ENCODE data around the gene HEPN1. TPM values are rescaled to one million over a fixed set of nuclear protein-coding genes. Genes with fewer than 3 reads are reported as not detected.
"Not testable (repeated sequence)": the region's sequence is repeated elsewhere in the genome, so short reads cannot be mapped to it uniquely, and the experiment has no call there.

The HEPN1 gene
- polyA plus RNA-seq, 2 of the 4 experiments (the other 2 are of a cell fraction) = not detected

- H3K9me3 ChIP-seq = no peaks in the 10 kb centered on the region
- POLR2A ChIA-PET = interaction anchor here (1.8 kb wide), 1 partner anchor 78 kb away, joined by 35 read pairs; no protein-coding TSS in a partner anchor
Observed at GRCh38 chr11:124954590-124954955, 35.5 kb downstream of the HEPN1 start.

GRCh38 chr11:124955035-124955434 is 36.0 kb downstream of the HEPN1 start:
- ATAC-seq (no peak), DNase-seq (ENCODE audit: low read depth in 1 of 2, low spot score in 1 of 2) (no peak), FAIRE-seq (no peak)
- ChIA-PET CTCF (interaction anchor here (1.1 to 2.8 kb wide), 3 partner anchors 78 to 478 kb away, joined by 3 to 14 read pairs (median 3); no protein-coding TSS in a partner anchor), POLR2A (no interaction called here)
- peaks cover 5% of the 10 kb centered on the region; the same call in 1 of the 3 replicates for H3K4me1 ChIP-seq
- H3K4me2 ChIP-seq = peak overlapping the region; percentile 97
- TF ChIP-seq EHF (CRISPR knock-in tag; IDR thresholded peaks at IDR 0.05) (no peak), JUN (IDR thresholded peaks at IDR 0.05) (no peak), RAD21 (conservative IDR thresholded peaks at IDR 0.05 in 1 of 2, IDR thresholded peaks at IDR 0.05 in 1 of 2) (no peak), SREBF2 (IDR thresholded peaks at IDR 0.05) (no peak), PHF8 (IDR thresholded peaks at IDR 0.05; ENCODE audit: borderline replicate concordance, low read depth) (no peak), POLR2A (IDR thresholded peaks at IDR 0.05; ENCODE audit: low read length) (no peak)
- no peak overlapping the region for H3K4me3 ChIP-seq
- H3K27ac ChIP-seq = no peak overlapping the region
- H3K9me3 ChIP-seq = no peaks in the 10 kb centered on the region

More at GRCh38 chr11:124954590-124954955, 35.5 kb downstream of the HEPN1 start:
- ATAC-seq (no peak), FAIRE-seq (no peak), DNase-seq (ENCODE audit: low read depth in 1 of 2, low spot score in 1 of 2) (no peak)
- peak overlapping the region; percentile 76 for H3K4me3 ChIP-seq
- H3K27ac ChIP-seq = peak overlapping the region; percentile 65 to 89; a peak in 5 of 6 replicates
- peak overlapping the region; percentile 97 for H3K4me2 ChIP-seq
- peaks cover 5% of the 10 kb centered on the region; the same call in 1 of the 3 replicates for H3K4me1 ChIP-seq
- 54% methylated on average over 5 of the region's 6 CpGs for WGBS (ENCODE audit: missing lambda C conversion rate)
- TF ChIP-seq FOSB (CRISPR knock-in tag; IDR thresholded peaks at IDR 0.05) (no peak), CHD4 (IDR thresholded peaks at IDR 0.05; ENCODE audit: borderline replicate concordance) (no peak), JUNB (IDR thresholded peaks at IDR 0.05) (no peak), CEBPB (IDR thresholded peaks at IDR 0.05) (no peak), CBX8 (IDR thresholded peaks at IDR 0.05) (no peak), KDM1A (IDR thresholded peaks at IDR 0.05; ENCODE audit: low read depth) (no peak), EHF (CRISPR knock-in tag; IDR thresholded peaks at IDR 0.05) (no peak), MAZ (IDR thresholded peaks at IDR 0.05; ENCODE audit: borderline replicate concordance, low read depth, low read length) (no peak), GATA3 (IDR thresholded peaks at IDR 0.05; ENCODE audit: borderline replicate concordance) (no peak), ZSCAN20 (CRISPR knock-in tag; IDR thresholded peaks at IDR 0.05) (no peak), POLR2AphosphoS2 (conservative IDR thresholded peaks at IDR 0.05; ENCODE audit: low read length) (no peak)
- TF ChIP-seq, protein P1, sequence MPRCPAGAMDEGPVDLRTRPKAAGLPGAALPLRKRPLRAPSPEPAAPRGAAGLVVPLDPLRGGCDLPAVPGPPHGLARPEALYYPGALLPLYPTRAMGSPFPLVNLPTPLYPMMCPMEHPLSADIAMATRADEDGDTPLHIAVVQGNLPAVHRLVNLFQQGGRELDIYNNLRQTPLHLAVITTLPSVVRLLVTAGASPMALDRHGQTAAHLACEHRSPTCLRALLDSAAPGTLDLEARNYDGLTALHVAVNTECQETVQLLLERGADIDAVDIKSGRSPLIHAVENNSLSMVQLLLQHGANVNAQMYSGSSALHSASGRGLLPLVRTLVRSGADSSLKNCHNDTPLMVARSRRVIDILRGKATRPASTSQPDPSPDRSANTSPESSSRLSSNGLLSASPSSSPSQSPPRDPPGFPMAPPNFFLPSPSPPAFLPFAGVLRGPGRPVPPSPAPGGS (IDR thresholded peaks at IDR 0.05) = no peak
- TF ChIP-seq, protein P2, sequence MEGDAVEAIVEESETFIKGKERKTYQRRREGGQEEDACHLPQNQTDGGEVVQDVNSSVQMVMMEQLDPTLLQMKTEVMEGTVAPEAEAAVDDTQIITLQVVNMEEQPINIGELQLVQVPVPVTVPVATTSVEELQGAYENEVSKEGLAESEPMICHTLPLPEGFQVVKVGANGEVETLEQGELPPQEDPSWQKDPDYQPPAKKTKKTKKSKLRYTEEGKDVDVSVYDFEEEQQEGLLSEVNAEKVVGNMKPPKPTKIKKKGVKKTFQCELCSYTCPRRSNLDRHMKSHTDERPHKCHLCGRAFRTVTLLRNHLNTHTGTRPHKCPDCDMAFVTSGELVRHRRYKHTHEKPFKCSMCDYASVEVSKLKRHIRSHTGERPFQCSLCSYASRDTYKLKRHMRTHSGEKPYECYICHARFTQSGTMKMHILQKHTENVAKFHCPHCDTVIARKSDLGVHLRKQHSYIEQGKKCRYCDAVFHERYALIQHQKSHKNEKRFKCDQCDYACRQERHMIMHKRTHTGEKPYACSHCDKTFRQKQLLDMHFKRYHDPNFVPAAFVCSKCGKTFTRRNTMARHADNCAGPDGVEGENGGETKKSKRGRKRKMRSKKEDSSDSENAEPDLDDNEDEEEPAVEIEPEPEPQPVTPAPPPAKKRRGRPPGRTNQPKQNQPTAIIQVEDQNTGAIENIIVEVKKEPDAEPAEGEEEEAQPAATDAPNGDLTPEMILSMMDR (IDR thresholded peaks at IDR 0.05) = no peak
- TF ChIP-seq, protein P3, sequence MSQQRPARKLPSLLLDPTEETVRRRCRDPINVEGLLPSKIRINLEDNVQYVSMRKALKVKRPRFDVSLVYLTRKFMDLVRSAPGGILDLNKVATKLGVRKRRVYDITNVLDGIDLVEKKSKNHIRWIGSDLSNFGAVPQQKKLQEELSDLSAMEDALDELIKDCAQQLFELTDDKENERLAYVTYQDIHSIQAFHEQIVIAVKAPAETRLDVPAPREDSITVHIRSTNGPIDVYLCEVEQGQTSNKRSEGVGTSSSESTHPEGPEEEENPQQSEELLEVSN (IDR thresholded peaks at IDR 0.05; ENCODE audit: borderline replicate concordance, low read depth) = no peak
- CTCF ChIA-PET = interaction anchor here (1.1 to 2.8 kb wide), 5 partner anchors 10 to 479 kb away, joined by 3 to 14 read pairs (median 3); no protein-coding TSS in a partner anchor

DNA sequence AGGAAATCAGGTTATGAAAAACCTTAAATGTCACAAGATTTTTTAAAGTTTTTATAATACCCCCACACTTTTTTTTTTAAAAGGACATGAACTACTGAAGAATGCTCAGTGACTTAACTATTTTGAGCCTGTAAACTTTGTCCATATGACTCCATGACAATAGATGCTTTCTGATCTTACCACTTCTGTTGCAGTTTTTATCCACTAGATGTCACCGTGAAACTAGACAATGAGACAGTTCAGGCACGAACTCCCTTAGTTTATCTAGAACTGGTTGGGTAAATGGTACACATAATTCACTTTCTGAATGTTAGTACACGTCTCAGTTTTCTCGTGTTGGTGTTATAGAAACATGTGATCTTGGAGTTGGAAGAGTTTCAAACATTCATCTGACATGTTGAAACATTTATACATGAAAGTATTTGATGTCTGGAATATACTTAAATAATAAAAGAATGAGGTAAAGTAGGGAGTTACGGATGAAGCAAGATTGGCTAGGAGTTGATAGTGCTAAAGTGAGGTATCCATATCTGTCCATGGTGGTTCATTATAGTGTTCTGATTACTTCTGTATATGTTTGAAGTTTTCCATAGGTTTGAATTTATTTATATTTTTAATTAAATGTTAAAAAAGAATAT is 43.0 kb downstream of the HEPN1 start:
- WGBS (ENCODE audit: missing lambda C conversion rate) = 22% methylated on average over 5 of the region's 5 CpGs
- TF ChIP-seq SMC3 (IDR thresholded peaks at IDR 0.05) (peak; percentile 63; the same call in 2 of the 3 replicates), PBX3 (IDR thresholded peaks at IDR 0.05) (no peak), RAD21 (conservative IDR thresholded peaks at IDR 0.05 in 1 of 2, IDR thresholded peaks at IDR 0.05 in 1 of 2) (peak; percentile 74 to 77), HOXB13 (CRISPR knock-in tag; IDR thresholded peaks at IDR 0.05; ENCODE audit: low read depth) (no peak), KDM1A (IDR thresholded peaks at IDR 0.05; ENCODE audit: low read depth) (no peak), HDAC2 (IDR thresholded peaks at IDR 0.05) (no peak)
- TF ChIP-seq, protein P2 (IDR thresholded peaks at IDR 0.05) = peak; percentile 66
- no peak for FAIRE-seq
- ChIA-PET CTCF (interaction anchor here (1.2 to 1.4 kb wide), 2 partner anchors 21 to 180 kb away, joined by 3 to 8 read pairs; no protein-coding TSS in a partner anchor), POLR2A (no interaction called here)
- ATAC-seq = peak; percentile 84 to 91
- peak; percentile 35 to 68 for DNase-seq (ENCODE audit: low read depth in 1 of 2, low spot score in 1 of 2)
- no peak overlapping the region for H3K4me2 ChIP-seq
- H3K9me3 ChIP-seq = no peaks in the 10 kb centered on the region
- H3K27ac ChIP-seq = no peak overlapping the region
- H3K4me3 ChIP-seq = no peak overlapping the region
- no peaks in the 10 kb centered on the region for H3K4me1 ChIP-seq

DNA sequence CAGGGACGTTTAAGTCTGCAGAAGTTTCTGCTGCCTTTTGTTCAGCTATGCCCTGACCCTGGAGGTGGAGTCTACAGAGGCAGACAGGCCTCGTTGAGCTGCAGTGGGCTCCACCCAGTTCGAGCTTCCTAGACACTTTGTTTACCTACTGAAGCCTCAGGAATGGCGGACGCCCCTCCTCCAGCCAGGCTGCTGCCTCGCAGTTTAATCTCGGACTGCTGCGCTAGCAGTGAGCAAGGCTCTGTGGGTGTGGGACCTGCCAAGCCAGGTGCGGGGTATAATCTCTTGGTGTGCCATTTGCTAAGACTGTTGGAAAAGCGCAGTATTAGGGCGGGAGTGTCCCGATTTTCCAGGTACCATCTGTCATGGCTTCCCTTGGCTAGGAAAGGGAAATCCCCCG is 49.1 kb downstream of the HEPN1 start:
- POLR2A ChIA-PET; H3K4me3 ChIP-seq; H3K4me2 ChIP-seq; FAIRE-seq; H3K9me3 ChIP-seq; ATAC-seq; H3K4me1 ChIP-seq; H3K27ac ChIP-seq; DNase-seq (ENCODE audit: low read depth in 1 of 2, low spot score in 1 of 2): not testable (repeated sequence)
- WGBS (ENCODE audit: missing lambda C conversion rate) = 50% methylated on average over 7 of the region's 13 CpGs
- CTCF ChIA-PET = interaction anchor here (1.6 kb wide), 1 partner anchor 436 kb away, joined by 5 read pairs; no protein-coding TSS in a partner anchor
